GM06990 (cell line): ENCODE measurements around the gene SKI.

Experiments used
- DNase-seq: peaks from one replicate; pipeline ENCODE4 v3.0.0-alpha.2; 2011; ENCODE audit not compliant: insufficient read length; ENCODE audit errors: extremely low read depth
- H3K27me3 ChIP-seq: replicated peaks from 2 replicates; pipeline ENCODE4 v1.6.0; 2011; ENCODE audit warnings: low read length; ENCODE audit not compliant: control insufficient read depth, insufficient read depth
- H3K36me3 ChIP-seq: 2 replicates; pipeline ENCODE4 v1.5.1; 2011; ENCODE audit warnings: low read length; ENCODE audit not compliant: control insufficient read depth, insufficient read depth
- H3K4me3 ChIP-seq: replicated peaks from 2 replicates; pipeline ENCODE4 v1.5.1; 2011; ENCODE audit warnings: low read depth, mild to moderate bottlenecking, control low read depth, low read length
- CTCF ChIP-seq: IDR thresholded peaks from 2 replicates; pipeline ENCODE4 v1.5.1; 2011; ENCODE audit warnings: low read length, control low read depth, mild to moderate bottlenecking, inconsistent platforms; ENCODE audit not compliant: insufficient read depth, poor library complexity, severe bottlenecking

The SKI gene

GRCh38 chr1:2284932-2285331 is 56.8 kb downstream of the SKI start:
- TF ChIP-seq CTCF, result no peak
- Histone ChIP-seq H3K4me3 (no peak overlapping the region), H3K36me3 (no peaks in the 10 kb centered on the region), H3K27me3 (no peaks in the 10 kb centered on the region)
- no peak for DNase-seq

GRCh38 chr1:2286923-2287322 is 58.8 kb downstream of the SKI start:
- DNase-seq, result no peak
- Histone ChIP-seq H3K36me3 (no peaks in the 10 kb centered on the region), H3K4me3 (no peak overlapping the region), H3K27me3 (no peaks in the 10 kb centered on the region)
- TF ChIP-seq CTCF, result no peak

GRCh38 chr1:2287649-2288048 is 59.5 kb downstream of the SKI start:
- no peak for DNase-seq
- H3K27me3 ChIP-seq, result no peaks in the 10 kb centered on the region
- no peak for TF ChIP-seq CTCF
- no peaks in the 10 kb centered on the region for H3K36me3 ChIP-seq
- no peak overlapping the region for H3K4me3 ChIP-seq

GRCh38 chr1:2288311-2288710 is 60.2 kb downstream of the SKI start:
- no peaks in the 10 kb centered on the region for H3K27me3 ChIP-seq
- no peak for DNase-seq
- H3K36me3 ChIP-seq, result no peaks in the 10 kb centered on the region
- no peak for TF ChIP-seq CTCF
- no peak overlapping the region for H3K4me3 ChIP-seq

- no peak overlapping the region for H3K4me3 ChIP-seq
- H3K36me3 ChIP-seq, result no peaks in the 10 kb centered on the region
- DNase-seq, result no peak
- TF ChIP-seq CTCF, result no peak
- no peaks in the 10 kb centered on the region for H3K27me3 ChIP-seq
Observed at GRCh38 chr1:2288816-2289536, 60.9 kb downstream of the SKI start.

GRCh38 chr1:2289607-2290006 is 61.5 kb downstream of the SKI start:
- Histone ChIP-seq H3K36me3 (no peaks in the 10 kb centered on the region), H3K4me3 (no peak overlapping the region), H3K27me3 (no peaks in the 10 kb centered on the region)
- no peak for TF ChIP-seq CTCF
- DNase-seq, result no peak
